Hepatocyte (in vitro differentiated cells): ENCODE results near the gene RSL1D1.

Experiments used
- CTCF ChIP-seq: fragments of 200-600 bp; sonication (generic); IDR thresholded peaks from 2 replicates; pipeline ENCODE4 v1.5.1; 2016; ENCODE audit warnings: antibody characterized with exemption, mild to moderate bottlenecking; ENCODE audit not compliant: poor library complexity
- EZH2 ChIP-seq: fragments of 200-600 bp; sonication (generic); IDR thresholded peaks from 2 replicates; pipeline ENCODE4 v1.6.1; 2016; ENCODE audit warnings: antibody characterized with exemption, mild to moderate bottlenecking, borderline replicate concordance
- EZH2phosphoT487 ChIP-seq: fragments of 200-600 bp; sonication (generic); IDR thresholded peaks from one replicate; pipeline ENCODE4 v1.6.1; 2018; ENCODE audit warnings: antibody characterized with exemption, mild to moderate bottlenecking, low read depth, moderate library complexity; ENCODE audit not compliant: unreplicated experiment, severe bottlenecking

GRCh38 chr16:11877374-11877773, 26.0 kb upstream of the RSL1D1 start:
- no peak for TF ChIP-seq CTCF
- no peak for TF ChIP-seq EZH2
- no peak for TF ChIP-seq EZH2phosphoT487
